NCI-H1436 treated with DMSO at 0.1 percent for 48 hours (cell line): Measurements from ENCODE around the gene CACNG1.
"Not testable (repeated sequence)": the region's sequence is repeated elsewhere in the genome, so short reads cannot be mapped to it uniquely, and the experiment has no call there.

Experiments used
- DNase-seq: peaks from one replicate; lab custom pipeline; 2025; lab: John Stamatoyannopoulos, UW

The CACNG1 gene

GRCh38 chr17:67025216-67025792 is 19.1 kb upstream of the CACNG1 start:
- DNase-seq, result no peak

GRCh38 chr17:67026341-67026740 is 18.0 kb upstream of the CACNG1 start:
- DNase-seq, result no peak

- DNase-seq, result no peak
Observed at GRCh38 chr17:67027031-67027628, 17.2 kb upstream of the CACNG1 start.

GRCh38 chr17:67030641-67031040 is 13.7 kb upstream of the CACNG1 start:
- no peak for DNase-seq

- no peak for DNase-seq
Observed at GRCh38 chr17:67032382-67032781, 12.0 kb upstream of the CACNG1 start.

GRCh38 chr17:67032985-67033384 is 11.4 kb upstream of the CACNG1 start:
- no peak for DNase-seq

GRCh38 chr17:67033613-67034012 is 10.7 kb upstream of the CACNG1 start:
- DNase-seq, result no peak

GRCh38 chr17:67035131-67036083 is 8.9 kb upstream of the CACNG1 start:
- DNase-seq, result no peak

GRCh38 chr17:67038861-67039365 is 5.4 kb upstream of the CACNG1 start:
- DNase-seq, result no peak

- DNase-seq, result no peak
Observed at GRCh38 chr17:67040652-67041051, 3.7 kb upstream of the CACNG1 start.

GRCh38 chr17:67041119-67041518 is 3.2 kb upstream of the CACNG1 start:
- not testable (repeated sequence) for DNase-seq

- no peak for DNase-seq
Observed at GRCh38 chr17:67041531-67041930, 2.8 kb upstream of the CACNG1 start.

GRCh38 chr17:67041941-67042899 is 2.1 kb upstream of the CACNG1 start:
- no peak for DNase-seq

- no peak for DNase-seq
Observed at GRCh38 chr17:67043283-67043682, 1.1 kb upstream of the CACNG1 start.

- DNase-seq, result no peak
Observed at GRCh38 chr17:67044940-67045339, 586 bp downstream of the CACNG1 start.

- no peak for DNase-seq
Observed at GRCh38 chr17:67046398-67046797, 2.0 kb downstream of the CACNG1 start.

GRCh38 chr17:67047382-67047781 is 3.0 kb downstream of the CACNG1 start:
- no peak for DNase-seq

GRCh38 chr17:67049025-67049739 is 4.8 kb downstream of the CACNG1 start:
- DNase-seq, result no peak

GRCh38 chr17:67050066-67050465 is 5.7 kb downstream of the CACNG1 start:
- no peak for DNase-seq

- DNase-seq, result no peak
Observed at GRCh38 chr17:67050471-67051154, 6.3 kb downstream of the CACNG1 start.
